Activated naive CD8-positive, alpha-beta T cell treated with anti-CD3 and anti-CD28 coated beads, Interleukin-2, amount 10 ng/mL, durations not matched to agents 7 days and 5 days (primary cell): ENCODE data around the gene ZNF830. TPM values are rescaled to one million over a fixed set of nuclear protein-coding genes. Genes with fewer than 3 reads are reported as not detected.
"Not testable (repeated sequence)": the region's sequence is repeated elsewhere in the genome, so short reads cannot be mapped to it uniquely, and the experiment has no call there.

ENCODE experiments used
- ATAC-seq: fragments of 150-1000 bp; cut with Tn5 transposase; one replicate; pipeline ENCODE4 v1.10.0; 2021; ENCODE audit warnings: low read depth, moderate library complexity
- POLR2A ChIA-PET: fragments of 350-600 bp; sonication (Branson Sonifier 250); formaldehyde crosslinking; loops from one replicate; lab custom pipeline; 2021; ENCODE audit warnings: antibody characterized with exemption; lab: Charles Lee
- DNase-seq: peaks from one replicate; pipeline ENCODE4 v3.0.0; 2021
- H3K27ac Mint-ChIP-seq: one replicate; pipeline ENCODE4 v1.8.0; 2022; ENCODE audit warnings: mild to moderate bottlenecking, mixed read lengths
- H3K27me3 Mint-ChIP-seq: one replicate; pipeline ENCODE4 v1.8.0; 2022; ENCODE audit warnings: mild to moderate bottlenecking, moderate library complexity, mixed read lengths
- H3K36me3 Mint-ChIP-seq: one replicate; pipeline ENCODE4 v1.8.0; 2021; ENCODE audit warnings: mild to moderate bottlenecking, mixed read lengths
- H3K4me1 Mint-ChIP-seq: one replicate; pipeline ENCODE4 v1.8.0; 2021; ENCODE audit warnings: mixed read lengths
- H3K4me3 Mint-ChIP-seq: one replicate; pipeline ENCODE4 v1.8.0; 2022; ENCODE audit warnings: mild to moderate bottlenecking, moderate library complexity, mixed read lengths
- H3K9me3 Mint-ChIP-seq: one replicate; pipeline ENCODE4 v1.8.0; 2021; ENCODE audit warnings: mixed read lengths
- total RNA-seq, 2 experiments: library from RNA; stranded (reverse); gene quantifications; one replicate each; pipeline ENCODE4 v1.2.3, GENCODE V29; 2021

The ZNF830 gene
- total RNA-seq, 2 experiments from 2014 or later: 29.5 to 33.4 TPM

- ATAC-seq: no peak
- no peak overlapping the region for H3K27ac Mint-ChIP-seq
- peaks cover 7% of the 10 kb centered on the region for H3K36me3 Mint-ChIP-seq
- H3K4me1 Mint-ChIP-seq: peaks cover 16% of the 10 kb centered on the region
- POLR2A ChIA-PET: interaction anchor here (1.0 to 1.9 kb wide), 2 partner anchors 92 to 122 kb away, joined by 3 to 7 read pairs; partner anchors contain the start of gene RAD51D
- no peaks in the 10 kb centered on the region for H3K9me3 Mint-ChIP-seq
- H3K4me3 Mint-ChIP-seq: no peak overlapping the region
- DNase-seq: no peak
- no peaks in the 10 kb centered on the region for H3K27me3 Mint-ChIP-seq
Observed at GRCh38 chr17:34997355-34997862, 36.1 kb downstream of the ZNF830 start.

DNA sequence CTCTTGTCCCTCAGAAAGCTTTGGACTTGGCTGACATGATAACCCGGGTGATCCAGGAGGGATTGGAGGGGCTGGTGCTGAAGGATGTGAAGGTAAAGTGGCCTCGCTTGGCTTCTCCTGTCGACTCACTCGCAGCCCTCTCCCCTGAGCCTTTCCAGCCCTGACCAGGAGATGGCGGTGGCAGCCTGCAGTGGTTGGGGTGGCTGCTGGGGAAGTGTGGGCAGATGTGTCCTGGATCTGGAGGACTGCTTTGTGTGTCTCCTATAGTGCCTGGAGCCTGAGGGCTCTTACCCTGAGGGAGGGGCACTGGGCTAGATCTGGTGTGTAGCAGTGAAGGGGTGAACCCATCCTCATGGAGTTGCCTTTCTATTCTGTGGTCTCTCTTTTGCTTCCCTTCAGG, 36.9 kb downstream of the ZNF830 start:
- peak; percentile 81 for DNase-seq
- H3K27me3 Mint-ChIP-seq: no peaks in the 10 kb centered on the region
- H3K36me3 Mint-ChIP-seq: peaks cover 7% of the 10 kb centered on the region
- ATAC-seq: peak; percentile 97
- POLR2A ChIA-PET: interaction anchor here (1.0 kb wide), 1 partner anchor 92 kb away, joined by 3 read pairs; no protein-coding TSS in a partner anchor
- no peak overlapping the region for H3K4me3 Mint-ChIP-seq
- H3K4me1 Mint-ChIP-seq: peaks cover 8% of the 10 kb centered on the region
- peak overlapping the region; percentile 61 for H3K27ac Mint-ChIP-seq
- no peaks in the 10 kb centered on the region for H3K9me3 Mint-ChIP-seq

DNA sequence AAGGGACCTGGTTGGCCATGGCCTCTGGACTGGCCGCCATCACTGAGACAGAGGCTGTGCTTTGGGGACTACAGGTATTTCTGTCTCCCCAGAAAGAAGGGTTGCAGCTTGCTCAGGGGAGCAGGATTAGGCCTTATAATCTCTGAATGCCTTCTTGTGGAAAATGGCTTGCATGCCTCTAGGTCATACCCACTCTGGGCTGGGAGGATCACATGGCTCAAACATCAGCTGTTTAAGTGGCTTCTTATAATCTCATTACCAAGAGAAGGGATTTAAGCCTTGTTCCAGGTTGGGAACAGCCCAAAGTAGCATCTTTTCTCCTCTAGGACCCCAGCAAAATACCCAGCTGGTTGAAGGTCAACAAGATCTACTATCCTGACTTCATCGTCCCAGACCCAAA, 38.1 kb downstream of the ZNF830 start:
- ATAC-seq (no peak), DNase-seq (no peak)
- H3K36me3 Mint-ChIP-seq: peaks cover 6% of the 10 kb centered on the region
- no peak overlapping the region for H3K4me3 Mint-ChIP-seq
- POLR2A ChIA-PET: interaction anchor here (1.3 to 1.6 kb wide), 2 partner anchors 23 to 90 kb away, joined by 3 to 4 read pairs; no protein-coding TSS in a partner anchor
- H3K27ac Mint-ChIP-seq: no peak overlapping the region
- no peaks in the 10 kb centered on the region for H3K9me3 Mint-ChIP-seq
- H3K27me3 Mint-ChIP-seq: no peaks in the 10 kb centered on the region
- H3K4me1 Mint-ChIP-seq: peaks cover 5% of the 10 kb centered on the region

GRCh38 chr17:35000965-35001364, 39.6 kb downstream of the ZNF830 start:
- POLR2A ChIA-PET, DNase-seq, H3K27me3 Mint-ChIP-seq, H3K36me3 Mint-ChIP-seq, H3K4me1 Mint-ChIP-seq, H3K27ac Mint-ChIP-seq, ATAC-seq, H3K9me3 Mint-ChIP-seq, H3K4me3 Mint-ChIP-seq: not testable (repeated sequence)

GRCh38 chr17:35001549-35001948, 40.2 kb downstream of the ZNF830 start:
- peaks cover 4% of the 10 kb centered on the region for H3K36me3 Mint-ChIP-seq
- POLR2A ChIA-PET: no interaction called here
- no peak overlapping the region for H3K4me3 Mint-ChIP-seq
- H3K27ac Mint-ChIP-seq: no peak overlapping the region
- peaks cover 5% of the 10 kb centered on the region for H3K4me1 Mint-ChIP-seq
- DNase-seq (no peak), ATAC-seq (no peak)
- H3K27me3 Mint-ChIP-seq: no peaks in the 10 kb centered on the region
- H3K9me3 Mint-ChIP-seq: no peaks in the 10 kb centered on the region

GRCh38 chr17:35002876-35003551, 41.7 kb downstream of the ZNF830 start:
- ATAC-seq: no peak
- Mint-ChIP-seq H3K36me3 (peaks cover 4% of the 10 kb centered on the region), H3K27me3 (no peaks in the 10 kb centered on the region), H3K27ac (no peak overlapping the region), H3K9me3 (no peaks in the 10 kb centered on the region), H3K4me1 (peaks cover 4% of the 10 kb centered on the region), H3K4me3 (no peak overlapping the region)
- DNase-seq: no peak
- POLR2A ChIA-PET: no interaction called here

DNA sequence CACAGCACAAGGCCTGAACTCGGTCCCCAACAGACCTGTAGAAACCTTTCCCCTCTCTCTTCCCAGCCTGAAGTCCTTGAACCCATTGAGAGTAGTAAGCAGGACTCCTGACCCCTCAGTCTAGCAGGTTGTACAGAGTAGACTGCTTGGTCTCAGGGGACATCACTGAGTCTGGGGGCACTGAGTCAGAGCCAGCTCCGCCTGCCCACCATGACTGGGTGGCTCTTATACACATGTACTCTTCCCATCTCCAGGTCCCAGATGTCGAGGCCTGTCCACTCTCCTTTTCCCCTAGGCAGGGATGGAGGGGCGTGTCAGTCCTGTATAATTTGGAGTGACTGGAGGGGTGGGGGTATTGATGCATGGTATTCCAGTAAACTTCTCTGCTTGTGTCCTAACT, 42.4 kb downstream of the ZNF830 start:
- ATAC-seq: no peak
- H3K4me3 Mint-ChIP-seq: no peak overlapping the region
- H3K9me3 Mint-ChIP-seq: no peaks in the 10 kb centered on the region
- H3K27me3 Mint-ChIP-seq: no peaks in the 10 kb centered on the region
- peaks cover 5% of the 10 kb centered on the region for H3K36me3 Mint-ChIP-seq
- H3K4me1 Mint-ChIP-seq: no peaks in the 10 kb centered on the region
- no peak for DNase-seq
- POLR2A ChIA-PET: interaction anchor here (1.0 kb wide), 1 partner anchor 47 kb away, joined by 3 read pairs; no protein-coding TSS in a partner anchor
- no peak overlapping the region for H3K27ac Mint-ChIP-seq

DNA sequence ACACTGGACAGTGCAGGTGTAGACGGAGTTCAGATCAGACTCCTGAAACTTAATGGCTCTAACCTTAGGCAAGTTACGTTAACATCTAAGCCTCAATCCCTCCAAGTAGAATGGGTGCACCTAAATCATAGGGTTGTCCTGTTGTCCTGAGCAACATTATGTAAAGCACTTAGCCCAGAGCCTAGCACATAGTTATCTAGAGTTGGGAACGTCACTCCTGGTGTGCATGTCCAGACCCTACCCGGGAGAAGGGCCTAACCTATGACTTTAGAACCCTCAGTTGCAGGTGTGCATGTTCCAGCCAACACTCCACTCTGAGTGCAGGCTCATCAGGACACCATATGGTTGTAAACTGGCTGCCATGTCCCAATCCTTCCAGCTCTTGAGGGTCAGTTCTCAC, 45.0 kb downstream of the ZNF830 start:
- peaks cover 10% of the 10 kb centered on the region for H3K36me3 Mint-ChIP-seq
- no peak for ATAC-seq
- no peaks in the 10 kb centered on the region for H3K27me3 Mint-ChIP-seq
- H3K4me1 Mint-ChIP-seq: no peaks in the 10 kb centered on the region
- H3K4me3 Mint-ChIP-seq: no peak overlapping the region
- POLR2A ChIA-PET: no interaction called here
- no peak overlapping the region for H3K27ac Mint-ChIP-seq
- no peak for DNase-seq
- no peaks in the 10 kb centered on the region for H3K9me3 Mint-ChIP-seq

DNA sequence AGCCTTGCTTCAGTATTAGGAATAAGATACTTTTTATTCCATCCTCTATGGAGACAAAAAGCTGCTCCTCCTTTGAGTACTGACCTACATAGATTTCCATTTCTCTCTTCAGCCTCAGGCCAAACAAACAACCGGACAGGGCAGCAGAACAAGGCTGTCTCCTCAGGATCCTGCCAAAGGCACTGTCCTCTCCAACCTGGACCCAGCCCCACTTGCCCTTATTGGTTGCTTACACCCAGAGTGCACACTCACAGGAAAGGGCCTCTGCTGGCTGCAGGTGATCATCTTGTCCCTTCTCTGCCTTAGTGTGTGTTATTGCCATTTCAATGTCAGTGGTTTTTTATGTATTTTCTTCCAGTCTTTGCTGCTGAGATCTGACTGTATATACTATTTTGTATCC, 45.6 kb downstream of the ZNF830 start:
- H3K9me3 Mint-ChIP-seq: no peaks in the 10 kb centered on the region
- ATAC-seq (no peak), DNase-seq (no peak)
- H3K36me3 Mint-ChIP-seq: peaks cover 12% of the 10 kb centered on the region
- no peaks in the 10 kb centered on the region for H3K4me1 Mint-ChIP-seq
- H3K27ac Mint-ChIP-seq: no peak overlapping the region
- POLR2A ChIA-PET: no interaction called here
- no peaks in the 10 kb centered on the region for H3K27me3 Mint-ChIP-seq
- no peak overlapping the region for H3K4me3 Mint-ChIP-seq

DNA sequence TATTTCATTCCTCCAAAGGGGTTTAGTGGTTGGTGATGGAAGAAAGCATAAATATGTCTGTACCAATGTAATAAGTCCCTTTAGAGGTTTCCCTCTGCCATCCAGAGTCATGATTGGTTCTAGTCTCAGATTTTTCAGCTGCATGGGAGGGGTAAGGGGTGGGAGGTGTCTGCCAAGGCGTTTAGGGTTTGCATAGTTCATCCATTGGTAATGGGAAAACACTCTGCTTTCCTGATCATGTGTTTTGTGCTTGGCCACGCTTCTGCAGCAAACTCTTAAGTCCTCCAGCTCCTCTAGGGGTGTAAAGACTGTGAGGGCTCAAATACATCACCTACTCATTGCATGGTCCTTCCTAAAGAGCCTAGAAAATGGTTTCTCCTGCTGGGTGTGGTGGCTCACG, 48.8 kb downstream of the ZNF830 start:
- no peak for DNase-seq
- no peaks in the 10 kb centered on the region for H3K27me3 Mint-ChIP-seq
- H3K36me3 Mint-ChIP-seq: peaks cover 11% of the 10 kb centered on the region
- ATAC-seq: no peak
- POLR2A ChIA-PET: interaction anchor here (0.7 kb wide), 1 partner anchor 157 kb away, joined by 3 read pairs; no protein-coding TSS in a partner anchor
- no peak overlapping the region for H3K4me3 Mint-ChIP-seq
- H3K4me1 Mint-ChIP-seq: no peaks in the 10 kb centered on the region
- no peaks in the 10 kb centered on the region for H3K9me3 Mint-ChIP-seq
- no peak overlapping the region for H3K27ac Mint-ChIP-seq

GRCh38 chr17:35011671-35012216, 50.4 kb downstream of the ZNF830 start:
- POLR2A ChIA-PET: no interaction called here
- Mint-ChIP-seq H3K27me3 (no peaks in the 10 kb centered on the region), H3K9me3 (no peaks in the 10 kb centered on the region), H3K4me3 (no peak overlapping the region), H3K27ac (peak overlapping the region; percentile 55), H3K36me3 (peaks cover 12% of the 10 kb centered on the region), H3K4me1 (no peaks in the 10 kb centered on the region)
- ATAC-seq: no peak
- no peak for DNase-seq
